ENCODE results near the gene SERPIND1. TPM values are rescaled to one million over a fixed set of nuclear protein-coding genes. Genes with fewer than 3 reads are reported as not detected.
"Not testable (repeated sequence)": the region's sequence is repeated elsewhere in the genome, so short reads cannot be mapped to it uniquely, and the experiment has no call there.

Gene SERPIND1
- total and polyA plus RNA-seq, 2 of the 8 experiments (the other 6 are each of a cell fraction or from before 2014, with no cell fraction given): not detected

GRCh38 chr22:20735356-20736162 is 38.4 kb upstream of the SERPIND1 start:
- H3K4ac ChIP-seq (replicated peaks; ENCODE audit: insufficient read length, low read depth, low read length); H3K4me2 ChIP-seq (ENCODE audit: insufficient read depth in 1 of 2, low read depth in 2 of 2, low read length in 2 of 2); H3K27me3 ChIP-seq (replicated peaks in 1 of 4; ENCODE audit: control insufficient read depth in 3 of 4, extremely low read depth in 1 of 4, insufficient read depth in 3 of 4, low read length in 3 of 4); H2AFZ ChIP-seq (ENCODE audit: low read length); POLR2A ChIA-PET (ENCODE audit: partially characterized antibody); H3K9ac ChIP-seq (replicated peaks in 1 of 4; ENCODE audit: extremely low read depth in 1 of 4, low read depth in 3 of 4, low read length in 3 of 4); H2BK5ac ChIP-seq (ENCODE audit: low read depth, low read length); H3K9me3 ChIP-seq (ENCODE audit: insufficient read depth in 2 of 2, low read depth in 1 of 2, low read length in 1 of 2); H3K4me3 ChIP-seq (ENCODE audit: extremely low read depth in 1 of 4, insufficient read depth in 2 of 4, low read depth in 3 of 4, low read length in 4 of 4); H2BK15ac ChIP-seq (ENCODE audit: low read length); H3K23me2 ChIP-seq (ENCODE audit: low read depth, low read length); DNase-seq (ENCODE audit: low read depth in 1 of 2, low spot score in 2 of 2); H3K79me1 ChIP-seq (ENCODE audit: low read depth, low read length); H2AK5ac ChIP-seq (ENCODE audit: low read depth, low read length); H2BK120ac ChIP-seq (replicated peaks; ENCODE audit: low read depth, low read length); CTCF ChIA-PET (ENCODE audit: partially characterized antibody); H3K27ac ChIP-seq (ENCODE audit: low read depth, low read length); H4K8ac ChIP-seq (ENCODE audit: extremely low read depth, insufficient read depth, low read length); H3K36me3 ChIP-seq (ENCODE audit: control insufficient read depth in 2 of 4, insufficient read depth in 4 of 4, low read length in 3 of 4); H3K23ac ChIP-seq (ENCODE audit: insufficient read length); H4K91ac ChIP-seq (replicated peaks; ENCODE audit: insufficient read length, low read length); H2BK20ac ChIP-seq (ENCODE audit: low read length); H2BK12ac ChIP-seq (ENCODE audit: low read depth, low read length); FAIRE-seq; H4K20me1 ChIP-seq (replicated peaks in 1 of 2; ENCODE audit: control insufficient read depth in 1 of 2, insufficient read depth in 2 of 2, low read length in 2 of 2); H3K79me2 ChIP-seq (ENCODE audit: control insufficient read depth in 1 of 2, insufficient read depth in 2 of 2, low read length in 2 of 2); H3K4me1 ChIP-seq (replicated peaks in 1 of 4; ENCODE audit: control insufficient read depth in 3 of 4, insufficient read depth in 4 of 4, low read length in 3 of 4); H3K14ac ChIP-seq (ENCODE audit: insufficient read length); H4K5ac ChIP-seq (ENCODE audit: insufficient read length, low read depth, low read length); H3K56ac ChIP-seq (replicated peaks; ENCODE audit: insufficient read length, low read depth, low read length); H3K18ac ChIP-seq (ENCODE audit: extremely low read depth, low read length): not testable (repeated sequence)
- 100% methylated on average over 9 of the region's 15 CpGs; no CpG with 5 or more reads in 1 of the 2 experiments for WGBS, 2 experiments (ENCODE audit: extremely low coverage in 1 of 2, insufficient coverage in 1 of 2, insufficient read length in 1 of 2, insufficient replicate concordance in 2 of 2, low coverage in 1 of 2, low lambda C conversion rate in 2 of 2, missing lambda C conversion rate in 1 of 2)

DNA sequence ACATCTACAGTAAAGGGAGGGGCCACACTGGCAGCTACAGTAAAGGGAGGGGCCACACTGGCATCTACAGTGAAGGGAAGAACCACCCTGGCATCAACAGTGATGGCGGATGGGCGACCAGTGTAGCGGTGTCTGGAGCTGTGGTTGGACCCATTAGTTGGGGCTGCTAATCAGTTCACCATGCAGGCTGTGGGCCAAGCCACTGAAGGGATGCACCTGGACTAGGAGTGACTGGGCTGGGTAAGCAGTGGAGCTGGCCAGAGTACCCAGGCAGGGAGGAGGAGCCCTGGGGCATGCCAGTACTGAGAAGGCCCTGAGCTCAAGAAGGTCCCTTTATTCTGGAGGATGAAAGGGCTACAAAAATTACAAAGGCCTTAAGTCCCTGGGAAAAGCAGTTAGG is 37.0 kb upstream of the SERPIND1 start:
- H3K14ac ChIP-seq (ENCODE audit: insufficient read length); H3K79me1 ChIP-seq (ENCODE audit: low read depth, low read length); H4K91ac ChIP-seq (replicated peaks; ENCODE audit: insufficient read length, low read length); H3K27me3 ChIP-seq (replicated peaks in 1 of 4; ENCODE audit: control insufficient read depth in 3 of 4, extremely low read depth in 1 of 4, insufficient read depth in 3 of 4, low read length in 3 of 4); H3K56ac ChIP-seq (replicated peaks; ENCODE audit: insufficient read length, low read depth, low read length); DNase-seq (ENCODE audit: low read depth in 1 of 2, low spot score in 2 of 2); FAIRE-seq; H3K9me3 ChIP-seq (ENCODE audit: insufficient read depth in 2 of 2, low read depth in 1 of 2, low read length in 1 of 2); POLR2A ChIA-PET (ENCODE audit: partially characterized antibody); H4K5ac ChIP-seq (ENCODE audit: insufficient read length, low read depth, low read length); H3K4me2 ChIP-seq (ENCODE audit: insufficient read depth in 1 of 2, low read depth in 2 of 2, low read length in 2 of 2); H3K9ac ChIP-seq (replicated peaks in 1 of 4; ENCODE audit: extremely low read depth in 1 of 4, low read depth in 3 of 4, low read length in 3 of 4); H3K4me1 ChIP-seq (replicated peaks in 1 of 4; ENCODE audit: control insufficient read depth in 3 of 4, insufficient read depth in 4 of 4, low read length in 3 of 4); H3K27ac ChIP-seq (ENCODE audit: low read depth, low read length); H2BK120ac ChIP-seq (replicated peaks; ENCODE audit: low read depth, low read length); H2BK15ac ChIP-seq (ENCODE audit: low read length); H2AK5ac ChIP-seq (ENCODE audit: low read depth, low read length); H3K36me3 ChIP-seq (ENCODE audit: control insufficient read depth in 2 of 4, insufficient read depth in 4 of 4, low read length in 3 of 4); H2BK5ac ChIP-seq (ENCODE audit: low read depth, low read length); H3K18ac ChIP-seq (ENCODE audit: extremely low read depth, low read length); H4K20me1 ChIP-seq (replicated peaks in 1 of 2; ENCODE audit: control insufficient read depth in 1 of 2, insufficient read depth in 2 of 2, low read length in 2 of 2); H3K4me3 ChIP-seq (ENCODE audit: extremely low read depth in 1 of 4, insufficient read depth in 2 of 4, low read depth in 3 of 4, low read length in 4 of 4); H2BK20ac ChIP-seq (ENCODE audit: low read length); H3K23me2 ChIP-seq (ENCODE audit: low read depth, low read length); H4K8ac ChIP-seq (ENCODE audit: extremely low read depth, insufficient read depth, low read length); H2AFZ ChIP-seq (ENCODE audit: low read length); H3K4ac ChIP-seq (replicated peaks; ENCODE audit: insufficient read length, low read depth, low read length); H2BK12ac ChIP-seq (ENCODE audit: low read depth, low read length); H3K79me2 ChIP-seq (ENCODE audit: control insufficient read depth in 1 of 2, insufficient read depth in 2 of 2, low read length in 2 of 2); H3K23ac ChIP-seq (ENCODE audit: insufficient read length): not testable (repeated sequence)
- CTCF ChIA-PET (ENCODE audit: partially characterized antibody): interaction anchor here (0.6 kb wide), 1 partner anchor 133 kb away, joined by 3 read pairs; no protein-coding TSS in a partner anchor
- WGBS, 2 experiments (ENCODE audit: extremely low coverage in 1 of 2, insufficient coverage in 1 of 2, insufficient read length in 1 of 2, insufficient replicate concordance in 2 of 2, low coverage in 1 of 2, low lambda C conversion rate in 2 of 2, missing lambda C conversion rate in 1 of 2): 95% methylated on average over 3 of the region's 3 CpGs; no CpG with 5 or more reads in 1 of the 2 experiments

Data from H1 (cell line).